ENCODE measurements around the gene ZNF565.
"Not testable (repeated sequence)": the region's sequence is repeated elsewhere in the genome, so short reads cannot be mapped to it uniquely, and the experiment has no call there.

Gene ZNF565

GRCh38 chr19:36212895-36213294 lies 1.6 kb downstream of the ZNF565 start:
- no peak for DNase-seq (ENCODE audit: low read depth, low spot score)

- DNase-seq (ENCODE audit: low read depth, low spot score) = no peak
These were observed 4.0 kb downstream of the ZNF565 start for GRCh38 chr19:36210497-36210896.

GRCh38 chr19:36209372-36209771 lies 5.1 kb downstream of the ZNF565 start:
- DNase-seq (ENCODE audit: low read depth, low spot score) = no peak

- DNase-seq (ENCODE audit: low read depth, low spot score) = no peak
These were observed 6.7 kb downstream of the ZNF565 start for GRCh38 chr19:36207605-36208252.

- DNase-seq (ENCODE audit: low read depth, low spot score) = no peak
These were observed 11.2 kb downstream of the ZNF565 start for GRCh38 chr19:36203293-36203692.

GRCh38 chr19:36201684-36202083 lies 12.8 kb downstream of the ZNF565 start:
- DNase-seq (ENCODE audit: low read depth, low spot score) = no peak

- no peak for DNase-seq (ENCODE audit: low read depth, low spot score)
These were observed 16.3 kb downstream of the ZNF565 start for GRCh38 chr19:36198119-36198518.

- no peak for DNase-seq (ENCODE audit: low read depth, low spot score)
These were observed 18.2 kb downstream of the ZNF565 start for GRCh38 chr19:36196249-36196648.

GRCh38 chr19:36186722-36187121 lies 27.7 kb downstream of the ZNF565 start:
- not testable (repeated sequence) for DNase-seq (ENCODE audit: low read depth, low spot score)

- DNase-seq (ENCODE audit: low read depth, low spot score) = no peak
These were observed 31.2 kb downstream of the ZNF565 start for GRCh38 chr19:36183245-36183628.

GRCh38 chr19:36182612-36183244 lies 31.7 kb downstream of the ZNF565 start:
- DNase-seq (ENCODE audit: low read depth, low spot score) = no peak

- not testable (repeated sequence) for DNase-seq (ENCODE audit: low read depth, low spot score)
These were observed 35.4 kb downstream of the ZNF565 start for GRCh38 chr19:36179077-36179476.

- DNase-seq (ENCODE audit: low read depth, low spot score) = not testable (repeated sequence)
These were observed 40.6 kb downstream of the ZNF565 start for GRCh38 chr19:36173846-36174245.

GRCh38 chr19:36172852-36173251 lies 41.6 kb downstream of the ZNF565 start:
- DNase-seq (ENCODE audit: low read depth, low spot score) = no peak

- DNase-seq (ENCODE audit: low read depth, low spot score) = no peak
These were observed 45.2 kb downstream of the ZNF565 start for GRCh38 chr19:36169084-36169760.

GRCh38 chr19:36163813-36164212 lies 50.7 kb downstream of the ZNF565 start:
- DNase-seq (ENCODE audit: low read depth, low spot score) = no peak

- no peak for DNase-seq (ENCODE audit: low read depth, low spot score)
These were observed 53.5 kb downstream of the ZNF565 start for GRCh38 chr19:36160821-36161596.

GRCh38 chr19:36153126-36153525 lies 61.3 kb downstream of the ZNF565 start:
- no peak for DNase-seq (ENCODE audit: low read depth, low spot score)

GRCh38 chr19:36152352-36153091 lies 61.9 kb downstream of the ZNF565 start, which contains the start of gene COX7A1:
Gene COX7A1, minus strand, starts transcription at chr19:36152447. Its CDS starts 40 bp downstream, at chr19:36152407.
- DNase-seq (ENCODE audit: low read depth, low spot score) = no peak

- no peak for DNase-seq (ENCODE audit: low read depth, low spot score)
These were observed 62.5 kb downstream of the ZNF565 start for GRCh38 chr19:36152019-36152351.

All from brain pericyte (primary cell).